Dermis lymphatic vessel endothelial cell (primary cell): ENCODE measurements around the gene TUBGCP4. TPM values are rescaled to one million over a fixed set of nuclear protein-coding genes. Genes with fewer than 3 reads are reported as not detected.

Source experiments
- total RNA-seq: library from RNA; depleted of rRNA; stranded (reverse); fragments of >200 nt; gene quantifications from 2 replicates; pipeline ENCODE4 v1.2.1, GENCODE V29; 2014

TUBGCP4 gene
- total RNA-seq = 9.2 and 9.5 TPM in 2 replicates

GRCh38 chr15:43370975-43371974 lies at the start of gene TUBGCP4, which contains the start of gene ZSCAN29:
TUBGCP4 (plus strand) TSS chr15:43371101; CDS start chr15:43371355, 254 bp downstream.
ZSCAN29 (minus strand) TSS chr15:43371043; CDS start chr15:43369913, 1,130 bp downstream.

GRCh38 chr15:43329960-43330779 lies 40.7 kb upstream of the TUBGCP4 start, which contains the start of gene LCMT2:
LCMT2 (minus strand) TSS chr15:43330573; CDS start chr15:43330489, 84 bp downstream.

Other genes with a start within 250 kb of the TUBGCP4 start
- 15.1 and 16.3 TPM in 2 replicates for gene TMEM62, start 237.5 kb upstream of the TUBGCP4 start, total RNA-seq
- 105 and 121 TPM in 2 replicates for gene CCNDBP1, start 185.7 kb upstream of the TUBGCP4 start, total RNA-seq
- gene EPB42, start 150.1 kb upstream of the TUBGCP4 start, total RNA-seq = not detected in 2 replicates
- gene TGM5, start 104.2 kb upstream of the TUBGCP4 start, total RNA-seq = not detected in 2 replicates
- gene TGM7, start 68.8 kb upstream of the TUBGCP4 start, total RNA-seq = not detected in 2 replicates
- 4.6 and 5.5 TPM in 2 replicates for gene LCMT2, start 40.5 kb upstream of the TUBGCP4 start, total RNA-seq
- 19.7 and 20.2 TPM in 2 replicates for gene ZSCAN29, start 58 bp upstream of the TUBGCP4 start, total RNA-seq
- 48.9 and 64.7 TPM in 2 replicates for gene TP53BP1, start 122.1 kb downstream of the TUBGCP4 start, total RNA-seq
- gene MAP1A, start 146.5 kb downstream of the TUBGCP4 start, total RNA-seq = 0.17 and 0.33 TPM in 2 replicates
- 7.4 and 12.8 TPM in 2 replicates for gene PPIP5K1, start 219.1 kb downstream of the TUBGCP4 start, total RNA-seq
- gene CKMT1B, start 222.9 kb downstream of the TUBGCP4 start, total RNA-seq = not detected in 2 replicates
- gene STRC, start 247.7 kb downstream of the TUBGCP4 start, total RNA-seq = 0.09 TPM in 1 of 2 replicates, not detected in the other